Dedifferentiated amniotic fluid mesenchymal stem cell (primary cell): ENCODE data around the gene LHFPL3.
"Not testable (repeated sequence)": the region's sequence is repeated elsewhere in the genome, so short reads cannot be mapped to it uniquely, and the experiment has no call there.

ENCODE experiments used
- DNase-seq: peaks from one replicate; pipeline ENCODE4 v3.0.0-alpha.2; 2016; ENCODE audit errors: extremely low spot score

The LHFPL3 gene

GRCh38 chr7:104482362-104483037 is 154.1 kb downstream of the LHFPL3 start:
- no peak for DNase-seq

GRCh38 chr7:104486931-104487330 is 158.5 kb downstream of the LHFPL3 start:
- no peak for DNase-seq

- no peak for DNase-seq
Measured at GRCh38 chr7:104487642-104488041, 159.2 kb downstream of the LHFPL3 start.

GRCh38 chr7:104497379-104497967 is 169.1 kb downstream of the LHFPL3 start:
- no peak for DNase-seq

GRCh38 chr7:104499975-104500374 is 171.6 kb downstream of the LHFPL3 start:
- no peak for DNase-seq

GRCh38 chr7:104509874-104510273 is 181.5 kb downstream of the LHFPL3 start:
- no peak for DNase-seq

GRCh38 chr7:104524853-104525252 is 196.4 kb downstream of the LHFPL3 start:
- no peak for DNase-seq

- no peak for DNase-seq
Measured at GRCh38 chr7:104528142-104528541, 199.7 kb downstream of the LHFPL3 start.

- DNase-seq: no peak
Measured at GRCh38 chr7:104529567-104529966, 201.2 kb downstream of the LHFPL3 start.

- no peak for DNase-seq
Measured at GRCh38 chr7:104530251-104530650, 201.8 kb downstream of the LHFPL3 start.

GRCh38 chr7:104534149-104534548 is 205.7 kb downstream of the LHFPL3 start:
- no peak for DNase-seq

GRCh38 chr7:104535841-104536240 is 207.4 kb downstream of the LHFPL3 start:
- DNase-seq: no peak

GRCh38 chr7:104536956-104537355 is 208.6 kb downstream of the LHFPL3 start:
- no peak for DNase-seq

GRCh38 chr7:104538152-104538551 is 209.7 kb downstream of the LHFPL3 start:
- DNase-seq: no peak

- DNase-seq: no peak
Measured at GRCh38 chr7:104541897-104542296, 213.5 kb downstream of the LHFPL3 start.

- DNase-seq: no peak
Measured at GRCh38 chr7:104548861-104549260, 220.5 kb downstream of the LHFPL3 start.

- DNase-seq: no peak
Measured at GRCh38 chr7:104550362-104550761, 222.0 kb downstream of the LHFPL3 start.

- DNase-seq: no peak
Measured at GRCh38 chr7:104551226-104551625, 222.8 kb downstream of the LHFPL3 start.

- DNase-seq: no peak
Measured at GRCh38 chr7:104552102-104552501, 223.7 kb downstream of the LHFPL3 start.

GRCh38 chr7:104553074-104553473 is 224.7 kb downstream of the LHFPL3 start:
- no peak for DNase-seq

- DNase-seq: not testable (repeated sequence)
Measured at GRCh38 chr7:104563350-104563901, 235.0 kb downstream of the LHFPL3 start.

GRCh38 chr7:104569751-104570150 is 241.3 kb downstream of the LHFPL3 start:
- DNase-seq: no peak

- DNase-seq: no peak
Measured at GRCh38 chr7:104572554-104572953, 244.2 kb downstream of the LHFPL3 start.
